Neuronal stem cell (in vitro differentiated cells): ENCODE results near the gene IL1A.
A peak's percentile ranks its signal among the peaks of the same experiment; 100 is the strongest.

ENCODE experiments used
- DNase-seq: peaks from one replicate; pipeline ENCODE4 v3.0.0-alpha.2; 2013; ENCODE audit warnings: low spot score
- H2AFZ ChIP-seq: one replicate; pipeline ENCODE4 v1.6.1; 2013; ENCODE audit warnings: mild to moderate bottlenecking, low read length, inconsistent platforms
- H2AK5ac ChIP-seq: 2 replicates; pipeline ENCODE4 v1.6.1; 2013; ENCODE audit warnings: low read depth, mild to moderate bottlenecking, inconsistent platforms, low read length, moderate library complexity, mixed read lengths
- H2BK120ac ChIP-seq: 2 replicates; pipeline ENCODE4 v1.6.1; 2013; ENCODE audit warnings: low read depth, mild to moderate bottlenecking, inconsistent platforms, low read length, moderate library complexity, mixed read lengths
- H2BK12ac ChIP-seq: one replicate; pipeline ENCODE4 v1.6.1; 2013; ENCODE audit warnings: low read length, inconsistent platforms
- H2BK15ac ChIP-seq: 2 replicates; pipeline ENCODE4 v1.6.1; 2013; ENCODE audit warnings: mild to moderate bottlenecking, low read length, inconsistent platforms, mixed read lengths
- H2BK5ac ChIP-seq: one replicate; pipeline ENCODE4 v1.6.1; 2013; ENCODE audit warnings: inconsistent platforms, mild to moderate bottlenecking, low read length, moderate library complexity
- H3K14ac ChIP-seq: one replicate; pipeline ENCODE4 v1.6.1; 2013; ENCODE audit warnings: low read length, inconsistent platforms
- H3K18ac ChIP-seq: 2 replicates; pipeline ENCODE4 v1.6.1; 2013; ENCODE audit warnings: low read length, inconsistent platforms
- H3K23ac ChIP-seq: 2 replicates; pipeline ENCODE4 v1.6.1; 2013; ENCODE audit warnings: low read depth, mild to moderate bottlenecking, mixed read lengths, low read length, inconsistent platforms; ENCODE audit not compliant: poor library complexity
- H3K27ac ChIP-seq: replicated peaks from 3 replicates; pipeline ENCODE4 v1.5.1; 2013; ENCODE audit warnings: low read length, inconsistent platforms
- H3K27me3 ChIP-seq, 3 experiments: 2 replicates each; pipeline ENCODE4 v1.6.1; 2013; ENCODE audit warnings: low read length in 3 of 3, mild to moderate bottlenecking in 2 of 3, inconsistent platforms in 1 of 3, low read depth in 1 of 3, mixed read lengths in 1 of 3, moderate library complexity in 1 of 3; ENCODE audit not compliant: control insufficient read depth in 3 of 3, insufficient read depth in 3 of 3
- H3K36me3 ChIP-seq, 2 donors: replicated peaks in 1 of 2; 2 replicates each; pipeline ENCODE4 v1.6.1; 2013; ENCODE audit warnings: low read length in 2 of 2; ENCODE audit not compliant: control insufficient read depth in 2 of 2, insufficient read depth in 2 of 2
- H3K4ac ChIP-seq: 2 replicates; pipeline ENCODE4 v1.6.1; 2013; ENCODE audit warnings: inconsistent platforms, mild to moderate bottlenecking, low read length, moderate library complexity
- H3K4me1 ChIP-seq, 2 donors: 1 replicate in 1 of 2; 2 replicates in 1 of 2; pipeline ENCODE4 v1.6.1; 2013; ENCODE audit warnings: low read length in 2 of 2, low read depth in 1 of 2; ENCODE audit not compliant: control insufficient read depth in 2 of 2, insufficient read depth in 1 of 2
- H3K4me2 ChIP-seq: one replicate; pipeline ENCODE4 v1.6.1; 2013; ENCODE audit warnings: mild to moderate bottlenecking, low read length, inconsistent platforms; ENCODE audit not compliant: insufficient read depth, poor library complexity, severe bottlenecking
- H3K4me3 ChIP-seq, 2 donors: 2 replicates each; pipeline ENCODE4 v1.5.1; 2013; ENCODE audit warnings: low read length in 2 of 2, mild to moderate bottlenecking in 2 of 2, inconsistent platforms in 1 of 2, moderate library complexity in 1 of 2
- H3K79me1 ChIP-seq: one replicate; pipeline ENCODE4 v1.6.1; 2013; ENCODE audit warnings: low read depth, mild to moderate bottlenecking, inconsistent platforms, low read length, moderate library complexity
- H3K9ac ChIP-seq: one replicate; pipeline ENCODE4 v1.6.1; 2013; ENCODE audit warnings: mild to moderate bottlenecking, low read depth, low read length, inconsistent platforms; ENCODE audit not compliant: poor library complexity
- H3K9me3 ChIP-seq, 2 donors: replicated peaks in 1 of 2; 2 replicates each; pipeline versions ENCODE3 to v1.6.1; 2013; ENCODE audit warnings: low read length in 2 of 2, mild to moderate bottlenecking in 2 of 2, inconsistent platforms in 1 of 2, low read depth in 1 of 2, mixed read lengths in 1 of 2, moderate library complexity in 1 of 2; ENCODE audit not compliant: control insufficient read depth in 2 of 2, insufficient read depth in 1 of 2
- H4K8ac ChIP-seq: one replicate; pipeline ENCODE4 v1.6.1; 2013; ENCODE audit warnings: low read depth, mild to moderate bottlenecking, inconsistent platforms, low read length, moderate library complexity
- H4K91ac ChIP-seq: one replicate; pipeline ENCODE4 v1.6.1; 2013; ENCODE audit warnings: low read length, low read depth, mild to moderate bottlenecking, inconsistent platforms; ENCODE audit not compliant: poor library complexity
- WGBS, 2 donors: extraction: QIAGEN DNeasy Blood & Tissue Kit; methylation state at CpG; one replicate each; pipeline ENCODE4 v1.1.7; 2013; ENCODE audit warnings: missing lambda C conversion rate in 2 of 2, mixed read lengths in 1 of 2; ENCODE audit not compliant: insufficient read length in 2 of 2, insufficient replicate concordance in 1 of 2; ENCODE audit errors: extremely low coverage in 2 of 2; 5-methylcytosine and 5-hydroxymethylcytosine counted together

Gene IL1A

DNA sequence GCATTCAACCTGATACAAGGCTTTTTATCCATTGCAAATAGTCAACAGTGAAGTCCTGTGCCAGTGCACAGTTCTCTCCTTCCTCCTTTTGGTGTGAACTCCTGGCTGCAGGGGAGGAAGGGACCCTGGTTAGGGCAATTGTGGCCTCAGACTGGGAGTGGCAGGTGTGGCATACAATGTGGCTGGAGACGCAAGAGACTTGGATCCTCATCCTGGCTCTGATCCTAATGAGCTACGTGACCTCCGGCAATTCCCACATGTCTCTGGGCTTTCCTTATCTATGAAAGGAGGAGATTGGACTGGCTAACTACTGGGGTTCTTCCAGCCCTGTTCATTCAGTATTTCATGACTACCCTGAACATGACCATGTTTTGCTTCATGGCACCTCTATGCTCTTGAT lies 10.5 kb upstream of the IL1A start:
- H4K91ac ChIP-seq: no peak overlapping the region
- H3K4me2 ChIP-seq: no peak overlapping the region
- no peak for DNase-seq
- H3K18ac ChIP-seq: no peak overlapping the region
- no peak overlapping the region for H3K23ac ChIP-seq
- no peak overlapping the region for H4K8ac ChIP-seq
- H2BK120ac ChIP-seq: no peak overlapping the region
- no peak overlapping the region for H3K4me3 ChIP-seq
- no CpG with 5 or more reads among the region's 3 CpGs for WGBS, 2 donors
- no peak overlapping the region for H2AFZ ChIP-seq
- no peaks in the 10 kb centered on the region for H3K36me3 ChIP-seq
- no peak overlapping the region for H2BK12ac ChIP-seq
- H2BK15ac ChIP-seq: no peak overlapping the region
- H2AK5ac ChIP-seq: no peak overlapping the region
- H2BK5ac ChIP-seq: no peak overlapping the region
- no peak overlapping the region for H3K27ac ChIP-seq
- H3K79me1 ChIP-seq: no peaks in the 10 kb centered on the region
- H3K9ac ChIP-seq: no peak overlapping the region
- no peaks in the 10 kb centered on the region for H3K27me3 ChIP-seq
- no peaks in the 10 kb centered on the region for H3K9me3 ChIP-seq
- H3K4me1 ChIP-seq: no peaks in the 10 kb centered on the region
- no peak overlapping the region for H3K14ac ChIP-seq
- H3K4ac ChIP-seq: no peak overlapping the region

GRCh38 chr2:112794131-112794733 lies 9.9 kb upstream of the IL1A start:
- no peaks in the 10 kb centered on the region for H3K79me1 ChIP-seq
- no peak overlapping the region for H2BK12ac ChIP-seq
- H4K91ac ChIP-seq: no peak overlapping the region
- H3K27ac ChIP-seq: no peak overlapping the region
- no peak overlapping the region for H3K23ac ChIP-seq
- H2AK5ac ChIP-seq: no peak overlapping the region
- no peak overlapping the region for H3K14ac ChIP-seq
- DNase-seq: no peak
- H3K36me3 ChIP-seq: no peaks in the 10 kb centered on the region
- no peaks in the 10 kb centered on the region for H3K4me1 ChIP-seq
- H3K4me3 ChIP-seq: no peak overlapping the region
- H2BK15ac ChIP-seq: no peak overlapping the region
- peak overlapping the region; percentile 35 for H2AFZ ChIP-seq
- no peaks in the 10 kb centered on the region for H3K9me3 ChIP-seq
- H3K18ac ChIP-seq: no peak overlapping the region
- no peak overlapping the region for H2BK120ac ChIP-seq
- H4K8ac ChIP-seq: no peak overlapping the region
- no peak overlapping the region for H3K4ac ChIP-seq
- H2BK5ac ChIP-seq: no peak overlapping the region
- WGBS, 2 donors: no CpG with 5 or more reads among the region's 5 CpGs
- no peaks in the 10 kb centered on the region for H3K27me3 ChIP-seq
- no peak overlapping the region for H3K9ac ChIP-seq
- no peak overlapping the region for H3K4me2 ChIP-seq

GRCh38 chr2:112793449-112793978 lies 9.2 kb upstream of the IL1A start:
- no peak overlapping the region for H3K27ac ChIP-seq
- no CpG with 5 or more reads among the region's 3 CpGs for WGBS, 2 donors
- no peaks in the 10 kb centered on the region for H3K79me1 ChIP-seq

GRCh38 chr2:112792419-112792818 lies 8.1 kb upstream of the IL1A start:
- Histone ChIP-seq H3K14ac (no peak overlapping the region), H2BK5ac (no peak overlapping the region), H2BK15ac (no peak overlapping the region), H2AK5ac (no peak overlapping the region), H3K4me1 (no peaks in the 10 kb centered on the region), H3K79me1 (no peaks in the 10 kb centered on the region), H4K8ac (no peak overlapping the region), H4K91ac (no peak overlapping the region), H2BK12ac (no peak overlapping the region), H3K18ac (no peak overlapping the region), H3K9me3 (no peaks in the 10 kb centered on the region), H3K4me3 (no peak overlapping the region), H3K36me3 (no peaks in the 10 kb centered on the region), H3K9ac (no peak overlapping the region), H3K4ac (no peak overlapping the region), H2BK120ac (no peak overlapping the region), H3K27me3 (no peaks in the 10 kb centered on the region), H3K23ac (no peak overlapping the region), H3K4me2 (no peak overlapping the region), H3K27ac (no peak overlapping the region), H2AFZ (no peak overlapping the region)
- DNase-seq: no peak
- WGBS, 2 donors: no CpG with 5 or more reads among the region's 5 CpGs

More at GRCh38 chr2:112793449-112793978, 9.2 kb upstream of the IL1A start:
- H3K4ac ChIP-seq: no peak overlapping the region
- no peak overlapping the region for H2AK5ac ChIP-seq
- H3K4me1 ChIP-seq: no peaks in the 10 kb centered on the region
- H3K4me3 ChIP-seq: no peak overlapping the region
- no peak overlapping the region for H2BK12ac ChIP-seq
- no peak overlapping the region for H4K91ac ChIP-seq
- H3K4me2 ChIP-seq: no peak overlapping the region
- H2AFZ ChIP-seq: no peak overlapping the region
- H4K8ac ChIP-seq: no peak overlapping the region
- H3K14ac ChIP-seq: no peak overlapping the region
- peak overlapping the region; percentile 47 for H3K9ac ChIP-seq
- H3K9me3 ChIP-seq: no peaks in the 10 kb centered on the region
- no peak overlapping the region for H2BK120ac ChIP-seq
- no peak for DNase-seq
- no peaks in the 10 kb centered on the region for H3K27me3 ChIP-seq
- H3K18ac ChIP-seq: no peak overlapping the region
- H3K36me3 ChIP-seq: no peaks in the 10 kb centered on the region
- no peak overlapping the region for H3K23ac ChIP-seq
- no peak overlapping the region for H2BK5ac ChIP-seq
- no peak overlapping the region for H2BK15ac ChIP-seq
